SU-DHL-6 (cell line): ENCODE data around the gene RNASE12.
"Not testable (repeated sequence)": the region's sequence is repeated elsewhere in the genome, so short reads cannot be mapped to it uniquely, and the experiment has no call there.

Experiments used
- H2AFZ ChIP-seq: fragments of 200-600 bp; sonication (generic); 2 replicates; pipeline ENCODE4 v1.6.1; 2014; ENCODE audit warnings: low read depth, mild to moderate bottlenecking, moderate library complexity, mixed read lengths, antibody characterized with exemption, low read length; ENCODE audit not compliant: severe bottlenecking
- H3F3A ChIP-seq: fragments of 200-600 bp; shearing (Covaris generic); 2 replicates; pipeline ENCODE4 v1.6.0; 2016; ENCODE audit warnings: antibody characterized with exemption, mild to moderate bottlenecking; ENCODE audit not compliant: insufficient read depth
- H3K27ac ChIP-seq: fragments of 200-600 bp; sonication (generic); 2 replicates; pipeline ENCODE4 v1.5.1; 2016; ENCODE audit warnings: low read depth, mild to moderate bottlenecking, low read length, moderate library complexity, mixed read lengths
- H3K27me3 ChIP-seq: fragments of 200-600 bp; sonication (generic), shearing (Covaris generic); 2 replicates; pipeline ENCODE4 v1.6.0; 2014; ENCODE audit warnings: mild to moderate bottlenecking, low read length
- H3K36me3 ChIP-seq: fragments of 200-600 bp; sonication (generic); 2 replicates; pipeline ENCODE4 v1.6.1; 2014; ENCODE audit warnings: mild to moderate bottlenecking, low read length, mixed read lengths
- H3K4me2 ChIP-seq: fragments of 300-600, 200-600 bp; shearing (Covaris generic), sonication (generic); 2 replicates; pipeline ENCODE4 v1.6.0; 2014; ENCODE audit warnings: low read length, low read depth, mild to moderate bottlenecking; ENCODE audit not compliant: poor library complexity, severe bottlenecking
- H3K4me3 ChIP-seq: fragments of 200-600 bp; sonication (generic); 2 replicates; pipeline ENCODE4 v1.5.1; 2014; ENCODE audit warnings: antibody characterized with exemption, low read length, mild to moderate bottlenecking, mixed read lengths; ENCODE audit not compliant: insufficient read depth, poor library complexity, severe bottlenecking
- H3K79me2 ChIP-seq: fragments of 200-600 bp; sonication (generic); 2 replicates; pipeline ENCODE4 v1.6.1; 2014; ENCODE audit warnings: mild to moderate bottlenecking, low read length, moderate library complexity; ENCODE audit not compliant: insufficient read depth
- H3K9ac ChIP-seq: fragments of 200-600 bp; sonication (generic); 2 replicates; pipeline ENCODE4 v1.7.0; 2014; ENCODE audit warnings: mild to moderate bottlenecking, low read length
- H3K9me2 ChIP-seq: fragments of 200-600 bp; sonication (generic); replicated peaks from 2 replicates; pipeline ENCODE4 v1.6.1; 2014; ENCODE audit warnings: low read length; ENCODE audit not compliant: insufficient read depth
- H3K9me3 ChIP-seq: fragments of 200-600 bp; sonication (generic); 2 replicates; pipeline ENCODE4 v1.6.1; 2014; ENCODE audit warnings: low read length, mixed read lengths; ENCODE audit not compliant: insufficient read depth
- H4K20me1 ChIP-seq: fragments of 200-600 bp; sonication (generic); 2 replicates; pipeline ENCODE4 v1.6.1; 2014; ENCODE audit warnings: low read depth, mild to moderate bottlenecking, antibody characterized with exemption, low read length, moderate library complexity, mixed read lengths
- CTCF ChIP-seq: fragments of 200-600 bp; sonication (generic); IDR thresholded peaks from one replicate; pipeline ENCODE4 v1.5.1; 2017; ENCODE audit warnings: antibody characterized with exemption, mild to moderate bottlenecking, low read length, moderate library complexity; ENCODE audit not compliant: insufficient read depth, poor library complexity, severe bottlenecking
- EZH2phosphoT487 ChIP-seq: fragments of 200-600 bp; sonication (generic), shearing (Covaris generic); conservative IDR thresholded peaks from 2 replicates; pipeline ENCODE4 v1.6.1; 2018; ENCODE audit warnings: mild to moderate bottlenecking, antibody characterized with exemption, low read length, moderate library complexity, mixed read lengths

RNASE12 gene

GRCh38 chr14:20568393-20568792 lies 22.8 kb downstream of the RNASE12 start:
- TF ChIP-seq CTCF = no peak
- TF ChIP-seq EZH2phosphoT487 = no peak
- no peak overlapping the region for H3K9ac ChIP-seq
- H3K9me2 ChIP-seq = no peaks in the 10 kb centered on the region
- H3K4me2 ChIP-seq = no peak overlapping the region
- H3K9me3 ChIP-seq = peaks cover 6% of the 10 kb centered on the region; the same call in 1 of the 2 replicates
- no peaks in the 10 kb centered on the region for H3K36me3 ChIP-seq
- H3K4me3 ChIP-seq = no peak overlapping the region
- no peak overlapping the region for H2AFZ ChIP-seq
- no peaks in the 10 kb centered on the region for H3K27me3 ChIP-seq
- no peaks in the 10 kb centered on the region for H3F3A ChIP-seq
- H3K27ac ChIP-seq = no peak overlapping the region
- H3K79me2 ChIP-seq = no peaks in the 10 kb centered on the region
- no peaks in the 10 kb centered on the region for H4K20me1 ChIP-seq

- not testable (repeated sequence) for H3K27me3 ChIP-seq, H3K27ac ChIP-seq, H3K4me3 ChIP-seq, H3F3A ChIP-seq, H2AFZ ChIP-seq, H3K79me2 ChIP-seq, H3K9me2 ChIP-seq, H3K4me2 ChIP-seq, H3K9ac ChIP-seq, H3K9me3 ChIP-seq, H3K36me3 ChIP-seq, H4K20me1 ChIP-seq
These were observed 24.0 kb downstream of the RNASE12 start for GRCh38 chr14:20567199-20567598.

GRCh38 chr14:20564501-20564997 lies 26.6 kb downstream of the RNASE12 start:
- Histone ChIP-seq H3K27me3 (no peaks in the 10 kb centered on the region), H3K36me3 (no peaks in the 10 kb centered on the region), H3K9ac (no peak overlapping the region), H3F3A (no peaks in the 10 kb centered on the region), H3K27ac (no peak overlapping the region), H2AFZ (no peak overlapping the region), H3K79me2 (no peaks in the 10 kb centered on the region), H4K20me1 (no peaks in the 10 kb centered on the region), H3K9me3 (peaks cover 6% of the 10 kb centered on the region; the same call in 1 of the 2 replicates), H3K9me2 (no peaks in the 10 kb centered on the region), H3K4me2 (no peak overlapping the region), H3K4me3 (no peak overlapping the region)
- TF ChIP-seq CTCF (no peak), EZH2phosphoT487 (no peak)

- no peak overlapping the region for H3K4me2 ChIP-seq
- no peaks in the 10 kb centered on the region for H3K9me2 ChIP-seq
- no peak overlapping the region for H3K4me3 ChIP-seq
- H3K36me3 ChIP-seq = no peaks in the 10 kb centered on the region
- H3K9ac ChIP-seq = no peak overlapping the region
- no peaks in the 10 kb centered on the region for H4K20me1 ChIP-seq
- TF ChIP-seq CTCF (no peak), EZH2phosphoT487 (no peak)
- no peaks in the 10 kb centered on the region for H3F3A ChIP-seq
- H3K9me3 ChIP-seq = peaks cover 2% of the 10 kb centered on the region; the same call in 1 of the 2 replicates
- no peaks in the 10 kb centered on the region for H3K79me2 ChIP-seq
- H2AFZ ChIP-seq = no peak overlapping the region
- H3K27me3 ChIP-seq = no peaks in the 10 kb centered on the region
- H3K27ac ChIP-seq = no peak overlapping the region
These were observed 27.2 kb downstream of the RNASE12 start for GRCh38 chr14:20563971-20564370.
